NCI-H1694 (cell line): ENCODE measurements around the gene DNM2.
"Not testable (repeated sequence)": the region's sequence is repeated elsewhere in the genome, so short reads cannot be mapped to it uniquely, and the experiment has no call there.

Experiments used
- DNase-seq: peaks from one replicate; lab custom pipeline; 2025; lab: John Stamatoyannopoulos, UW

Gene DNM2

GRCh38 chr19:10838377-10838776 is 120.5 kb downstream of the DNM2 start:
- DNase-seq = no peak

GRCh38 chr19:10839114-10840050 is 121.5 kb downstream of the DNM2 start:
- no peak for DNase-seq

- DNase-seq = no peak
These were observed 124.9 kb downstream of the DNM2 start for GRCh38 chr19:10842788-10843187.

GRCh38 chr19:10846500-10847202 is 128.8 kb downstream of the DNM2 start:
- DNase-seq = no peak

GRCh38 chr19:10848230-10848856 is 130.5 kb downstream of the DNM2 start, which contains the start of gene C19orf38:
TSS of gene C19orf38 (plus strand) at chr19:10848415. CDS start at chr19:10848509, 94 bp downstream.
- no peak for DNase-seq

GRCh38 chr19:10850631-10851030 is 132.8 kb downstream of the DNM2 start:
- DNase-seq = no peak

GRCh38 chr19:10852098-10852800 is 134.4 kb downstream of the DNM2 start:
- DNase-seq = no peak

- no peak for DNase-seq
These were observed 135.1 kb downstream of the DNM2 start for GRCh38 chr19:10852941-10853340.

- DNase-seq = no peak
These were observed 136.6 kb downstream of the DNM2 start for GRCh38 chr19:10854350-10855089.

GRCh38 chr19:10855879-10856522 is 138.1 kb downstream of the DNM2 start:
- no peak for DNase-seq

- not testable (repeated sequence) for DNase-seq
These were observed 139.0 kb downstream of the DNM2 start for GRCh38 chr19:10856899-10857298.

- no peak for DNase-seq
These were observed 140.4 kb downstream of the DNM2 start for GRCh38 chr19:10858204-10858828.

- DNase-seq = no peak
These were observed 143.3 kb downstream of the DNM2 start for GRCh38 chr19:10861103-10861651.

- DNase-seq = no peak
These were observed 144.8 kb downstream of the DNM2 start for GRCh38 chr19:10862561-10863106.

GRCh38 chr19:10863107-10863717 is 145.3 kb downstream of the DNM2 start:
- DNase-seq = no peak

GRCh38 chr19:10864538-10864899 is 146.6 kb downstream of the DNM2 start:
- peak; percentile 82 for DNase-seq

- no peak for DNase-seq
These were observed 148.6 kb downstream of the DNM2 start for GRCh38 chr19:10866495-10866894.

GRCh38 chr19:10868872-10869547 is 151.1 kb downstream of the DNM2 start:
- no peak for DNase-seq

GRCh38 chr19:10869872-10870311 is 152.0 kb downstream of the DNM2 start:
- not testable (repeated sequence) for DNase-seq
